Measurements from ENCODE around the gene PDE4D. TPM values are rescaled to one million over a fixed set of nuclear protein-coding genes. Genes with fewer than 3 reads are reported as not detected.

Gene PDE4D
- total RNA-seq, 2 experiments from 2014 or later: 0.50 to 0.51 TPM

DNA sequence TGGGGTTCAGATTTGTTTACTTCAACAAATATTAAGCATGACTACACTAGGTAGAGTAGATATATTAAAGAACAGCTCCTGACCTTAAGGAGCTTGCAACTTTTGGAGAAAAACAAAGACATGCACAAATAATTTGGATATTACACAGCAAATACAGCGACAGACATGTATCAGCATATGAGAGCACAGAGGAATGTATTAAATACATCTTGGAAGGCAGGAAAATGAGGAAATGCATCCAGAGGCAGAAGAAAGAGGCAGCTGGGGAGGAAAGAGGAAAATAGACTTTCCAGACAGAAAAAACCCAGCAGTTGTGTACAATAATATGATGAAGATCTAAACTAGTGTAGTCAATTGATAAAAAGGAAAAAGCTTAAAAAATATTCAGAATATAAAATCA, 392.2 kb downstream of the PDE4D start:
- Histone ChIP-seq H3K79me2 (ENCODE audit: insufficient read depth, low read depth, low read length) (no peaks in the 10 kb centered on the region), H3K4me2 (ENCODE audit: low read length) (no peak overlapping the region), H3K4me3 (ENCODE audit: low read depth, low read length, poor library complexity, severe bottlenecking) (no peak overlapping the region), H3K27ac (ENCODE audit: low read depth, low read length, poor library complexity, severe bottlenecking) (no peak overlapping the region), H4K20me1 (ENCODE audit: insufficient read depth, low read length) (no peaks in the 10 kb centered on the region), H2AFZ (ENCODE audit: low read length) (no peak overlapping the region), H3K36me3 (ENCODE audit: insufficient read depth, low read length) (no peaks in the 10 kb centered on the region), H3K9me2 (ENCODE audit: insufficient read depth, low read length) (no peaks in the 10 kb centered on the region), H3K4me1 (ENCODE audit: insufficient read depth, low read length, poor library complexity, severe bottlenecking) (no peaks in the 10 kb centered on the region), H3K9me3 (ENCODE audit: low read length) (no peaks in the 10 kb centered on the region)
- DNase-seq (ENCODE audit: low spot score): no peak
- intact Hi-C loops (cut with micrococcal nuclease; ENCODE audit: unreplicated experiment): no loop called here
- CTCF ChIA-PET (ENCODE audit: unreplicated experiment): no interaction called here
- POLR2A ChIA-PET: no interaction called here
- TF ChIP-seq, protein P1, sequence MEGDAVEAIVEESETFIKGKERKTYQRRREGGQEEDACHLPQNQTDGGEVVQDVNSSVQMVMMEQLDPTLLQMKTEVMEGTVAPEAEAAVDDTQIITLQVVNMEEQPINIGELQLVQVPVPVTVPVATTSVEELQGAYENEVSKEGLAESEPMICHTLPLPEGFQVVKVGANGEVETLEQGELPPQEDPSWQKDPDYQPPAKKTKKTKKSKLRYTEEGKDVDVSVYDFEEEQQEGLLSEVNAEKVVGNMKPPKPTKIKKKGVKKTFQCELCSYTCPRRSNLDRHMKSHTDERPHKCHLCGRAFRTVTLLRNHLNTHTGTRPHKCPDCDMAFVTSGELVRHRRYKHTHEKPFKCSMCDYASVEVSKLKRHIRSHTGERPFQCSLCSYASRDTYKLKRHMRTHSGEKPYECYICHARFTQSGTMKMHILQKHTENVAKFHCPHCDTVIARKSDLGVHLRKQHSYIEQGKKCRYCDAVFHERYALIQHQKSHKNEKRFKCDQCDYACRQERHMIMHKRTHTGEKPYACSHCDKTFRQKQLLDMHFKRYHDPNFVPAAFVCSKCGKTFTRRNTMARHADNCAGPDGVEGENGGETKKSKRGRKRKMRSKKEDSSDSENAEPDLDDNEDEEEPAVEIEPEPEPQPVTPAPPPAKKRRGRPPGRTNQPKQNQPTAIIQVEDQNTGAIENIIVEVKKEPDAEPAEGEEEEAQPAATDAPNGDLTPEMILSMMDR (conservative IDR thresholded peaks at IDR 0.05; ENCODE audit: low read length): no peak
- no peak; the same call in 1 of the 2 replicates for TF ChIP-seq EZH2phosphoT487 (IDR thresholded peaks at IDR 0.05; ENCODE audit: borderline replicate concordance, low read depth, low read length)
- BruUV-seq (replicated peaks): no TSS peak

DNA sequence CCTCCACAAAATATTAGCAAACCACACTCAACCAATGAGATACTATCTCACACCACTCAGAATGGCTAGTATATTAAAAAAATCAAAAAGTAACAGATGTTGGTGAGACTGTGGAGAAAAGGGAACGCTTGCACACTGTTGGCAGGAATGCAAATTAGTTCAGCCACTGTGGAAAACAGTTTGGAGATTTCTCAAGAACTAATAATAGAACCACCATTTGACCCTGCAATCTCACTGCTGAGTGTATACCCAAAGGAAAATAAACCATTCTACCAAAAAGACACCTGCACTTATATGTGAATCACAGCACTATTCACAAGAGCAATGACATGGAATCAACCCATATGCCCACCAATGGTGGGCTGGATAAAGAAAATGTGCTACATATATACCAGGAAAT, 393.5 kb downstream of the PDE4D start:
- no peak overlapping the region for H3K4me2 ChIP-seq (ENCODE audit: low read length)
- TF ChIP-seq, protein P1 (conservative IDR thresholded peaks at IDR 0.05; ENCODE audit: low read length): no peak
- TF ChIP-seq EZH2phosphoT487 (IDR thresholded peaks at IDR 0.05; ENCODE audit: borderline replicate concordance, low read depth, low read length): no peak
- no peak for DNase-seq (ENCODE audit: low spot score)
- H3K4me3 ChIP-seq (ENCODE audit: low read depth, low read length, poor library complexity, severe bottlenecking): no peak overlapping the region
- H3K4me1 ChIP-seq (ENCODE audit: insufficient read depth, low read length, poor library complexity, severe bottlenecking): no peaks in the 10 kb centered on the region
- no peaks in the 10 kb centered on the region for H3K9me2 ChIP-seq (ENCODE audit: insufficient read depth, low read length)
- BruUV-seq (replicated peaks): no TSS peak
- no peaks in the 10 kb centered on the region for H4K20me1 ChIP-seq (ENCODE audit: insufficient read depth, low read length)
- POLR2A ChIA-PET: no interaction called here
- intact Hi-C loops (cut with micrococcal nuclease; ENCODE audit: unreplicated experiment): no loop called here
- H3K9me3 ChIP-seq (ENCODE audit: low read length): no peaks in the 10 kb centered on the region
- H3K27ac ChIP-seq (ENCODE audit: low read depth, low read length, poor library complexity, severe bottlenecking): no peak overlapping the region
- no peak overlapping the region for H2AFZ ChIP-seq (ENCODE audit: low read length)
- H3K36me3 ChIP-seq (ENCODE audit: insufficient read depth, low read length): no peaks in the 10 kb centered on the region
- CTCF ChIA-PET (ENCODE audit: unreplicated experiment): no interaction called here
- no peaks in the 10 kb centered on the region for H3K79me2 ChIP-seq (ENCODE audit: insufficient read depth, low read depth, low read length)

DNA sequence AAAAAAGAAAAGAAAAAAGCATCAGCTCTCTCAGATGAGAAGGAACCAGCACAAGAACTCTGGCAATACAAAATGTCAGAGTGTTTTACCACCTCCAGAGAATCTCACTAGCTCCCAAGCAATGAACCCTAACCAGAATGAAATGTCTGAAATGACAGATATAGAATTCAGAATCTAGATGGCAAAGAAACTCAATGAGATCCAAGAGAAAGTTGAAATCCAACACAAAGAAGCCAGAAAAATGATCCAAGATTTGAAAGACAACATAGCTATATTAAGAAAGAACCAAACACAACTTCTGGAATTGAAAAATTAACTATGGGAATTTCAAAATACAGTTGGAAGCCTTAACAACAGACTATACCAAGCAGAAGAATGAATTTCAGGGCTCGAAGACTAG, 396.3 kb downstream of the PDE4D start:
- no TSS peak for BruUV-seq (replicated peaks)
- Histone ChIP-seq H3K9me3 (ENCODE audit: low read length) (no peaks in the 10 kb centered on the region), H3K4me3 (ENCODE audit: low read depth, low read length, poor library complexity, severe bottlenecking) (no peak overlapping the region), H3K79me2 (ENCODE audit: insufficient read depth, low read depth, low read length) (no peaks in the 10 kb centered on the region), H3K27ac (ENCODE audit: low read depth, low read length, poor library complexity, severe bottlenecking) (no peak overlapping the region), H3K4me1 (ENCODE audit: insufficient read depth, low read length, poor library complexity, severe bottlenecking) (no peaks in the 10 kb centered on the region), H2AFZ (ENCODE audit: low read length) (peak overlapping the region; percentile 16; the same call in 1 of the 2 replicates), H3K4me2 (ENCODE audit: low read length) (no peak overlapping the region), H3K9me2 (ENCODE audit: insufficient read depth, low read length) (no peaks in the 10 kb centered on the region), H3K36me3 (ENCODE audit: insufficient read depth, low read length) (no peaks in the 10 kb centered on the region), H4K20me1 (ENCODE audit: insufficient read depth, low read length) (no peaks in the 10 kb centered on the region)
- CTCF ChIA-PET (ENCODE audit: unreplicated experiment): no interaction called here
- POLR2A ChIA-PET: interaction anchor here (0.6 to 1.0 kb wide), 3 partner anchors 16 to 282 kb away, joined by 3 read pairs; no protein-coding TSS in a partner anchor
- no peak for DNase-seq (ENCODE audit: low spot score)
- TF ChIP-seq, protein P1 (conservative IDR thresholded peaks at IDR 0.05; ENCODE audit: low read length): no peak
- TF ChIP-seq EZH2phosphoT487 (IDR thresholded peaks at IDR 0.05; ENCODE audit: borderline replicate concordance, low read depth, low read length): no peak
- intact Hi-C loops (cut with micrococcal nuclease; ENCODE audit: unreplicated experiment): no loop called here
